Measurements from ENCODE around the gene DEFB113. TPM values are rescaled to one million over a fixed set of nuclear protein-coding genes. Genes with fewer than 3 reads are reported as not detected.

DEFB113 gene
- total and polyA plus RNA-seq, 2 of the 4 experiments (the other 2 are of a cell fraction) = not detected

GRCh38 chr6:49986551-49986950, 17.1 kb upstream of the DEFB113 start:
- WGBS, 2 experiments (ENCODE audit: extremely low coverage in 2 of 2, insufficient read length in 1 of 2) = no CpG with 5 or more reads among the region's 1 CpG
- H2BK5ac ChIP-seq (ENCODE audit: low read depth, low read length, poor library complexity, severe bottlenecking) = no peak overlapping the region
- intact Hi-C loops (cut with micrococcal nuclease) (no loop called here), in situ Hi-C loops (cut with MboI; ENCODE audit: low sequenced_read_pairs) (no loop called here), dilution Hi-C loops (cut with HindIII; ENCODE audit: low sequenced_read_pairs, unreplicated experiment) (no loop called here)
- H3K4me3 ChIP-seq (ENCODE audit: insufficient read depth, low read depth, low read length) = no peak overlapping the region
- ChIA-PET CTCF (no interaction called here), POLR2A (ENCODE audit: unreplicated experiment) (no interaction called here)
- no peaks in the 10 kb centered on the region for H3K79me1 ChIP-seq (ENCODE audit: low read depth in 1 of 2, low read length in 2 of 2)
- no peak overlapping the region for H2AK5ac ChIP-seq (ENCODE audit: low read depth, low read length)
- H3K36me3 ChIP-seq (ENCODE audit: control insufficient read depth, insufficient read depth, low read length) = no peaks in the 10 kb centered on the region
- no peak overlapping the region for H4K8ac ChIP-seq (ENCODE audit: low read depth in 2 of 2, low read length in 2 of 2)
- H3K56ac ChIP-seq (ENCODE audit: extremely low read depth, insufficient read depth, low read length) = no peak overlapping the region
- no TSS peak for BruUV-seq (replicated peaks)
- H2BK15ac ChIP-seq (ENCODE audit: low read depth, low read length) = no peak overlapping the region
- no peak overlapping the region for H3K14ac ChIP-seq (replicated peaks; ENCODE audit: low read depth, low read length)
- no peak overlapping the region for H2BK20ac ChIP-seq (ENCODE audit: low read depth, low read length)
- no peaks in the 10 kb centered on the region for H3K27me3 ChIP-seq (ENCODE audit: control insufficient read depth, insufficient read depth, low read length)
- H4K91ac ChIP-seq (ENCODE audit: insufficient read depth, low read depth, low read length) = no peak overlapping the region
- H3K4ac ChIP-seq (ENCODE audit: low read depth, low read length) = no peak overlapping the region
- ATAC-seq (ENCODE audit: low read depth) (no peak), DNase-seq (no peak)
- no peak overlapping the region for H2AFZ ChIP-seq (replicated peaks; ENCODE audit: low read length, poor library complexity)
- no peak overlapping the region for H3K9ac ChIP-seq (ENCODE audit: low read depth, low read length)
- H3K27ac ChIP-seq (ENCODE audit: insufficient read depth, low read length) = no peak overlapping the region
- H4K20me1 ChIP-seq (ENCODE audit: insufficient read depth, low read length) = no peaks in the 10 kb centered on the region
- H3K18ac ChIP-seq (ENCODE audit: low read depth, low read length) = no peak overlapping the region
- no peaks in the 10 kb centered on the region for H3K9me3 ChIP-seq (ENCODE audit: control insufficient read depth, insufficient read depth, low read length)
- TF ChIP-seq NFE2L2 (IDR thresholded peaks at IDR 0.05; ENCODE audit: low read depth, low read length) (no peak), RAD21 (IDR thresholded peaks at IDR 0.05; ENCODE audit: low read length) (no peak), BHLHE40 (IDR thresholded peaks at IDR 0.05; ENCODE audit: low read depth, low read length) (no peak), RFX5 (IDR thresholded peaks at IDR 0.05; ENCODE audit: low read depth, low read length) (no peak), CHD1 (IDR thresholded peaks at IDR 0.05; ENCODE audit: low read depth, low read length) (no peak), RCOR1 (IDR thresholded peaks at IDR 0.05; ENCODE audit: insufficient replicate concordance, low read length) (no peak)
- no peak overlapping the region for H4K5ac ChIP-seq (ENCODE audit: low read depth, low read length)
- H3K4me2 ChIP-seq (ENCODE audit: low read depth, low read length) = no peak overlapping the region
- H2BK120ac ChIP-seq (ENCODE audit: low read depth, low read length) = no peak overlapping the region
- H3K4me1 ChIP-seq (ENCODE audit: control insufficient read depth, insufficient read depth, low read length) = no peaks in the 10 kb centered on the region
- H3K9me1 ChIP-seq (ENCODE audit: insufficient read depth, low read length) = no peaks in the 10 kb centered on the region
- H3K23ac ChIP-seq (ENCODE audit: low read depth, low read length) = no peak overlapping the region
- H2AK9ac ChIP-seq (replicated peaks; ENCODE audit: low read depth, low read length, poor library complexity) = no peak overlapping the region
